GM19452 (cell line): ENCODE data around the gene BPIFB4.
"Not testable (repeated sequence)": the region's sequence is repeated elsewhere in the genome, so short reads cannot be mapped to it uniquely, and the experiment has no call there.

Experiments used
- ATAC-seq: cut with Tn5 transposase; IDR thresholded peaks from one replicate; pipeline ENCODE4 v1.9.1; 2021; ENCODE audit not compliant: unreplicated experiment

The BPIFB4 gene

GRCh38 chr20:33115501-33115900 lies 36.1 kb downstream of the BPIFB4 start:
- not testable (repeated sequence) for ATAC-seq

DNA sequence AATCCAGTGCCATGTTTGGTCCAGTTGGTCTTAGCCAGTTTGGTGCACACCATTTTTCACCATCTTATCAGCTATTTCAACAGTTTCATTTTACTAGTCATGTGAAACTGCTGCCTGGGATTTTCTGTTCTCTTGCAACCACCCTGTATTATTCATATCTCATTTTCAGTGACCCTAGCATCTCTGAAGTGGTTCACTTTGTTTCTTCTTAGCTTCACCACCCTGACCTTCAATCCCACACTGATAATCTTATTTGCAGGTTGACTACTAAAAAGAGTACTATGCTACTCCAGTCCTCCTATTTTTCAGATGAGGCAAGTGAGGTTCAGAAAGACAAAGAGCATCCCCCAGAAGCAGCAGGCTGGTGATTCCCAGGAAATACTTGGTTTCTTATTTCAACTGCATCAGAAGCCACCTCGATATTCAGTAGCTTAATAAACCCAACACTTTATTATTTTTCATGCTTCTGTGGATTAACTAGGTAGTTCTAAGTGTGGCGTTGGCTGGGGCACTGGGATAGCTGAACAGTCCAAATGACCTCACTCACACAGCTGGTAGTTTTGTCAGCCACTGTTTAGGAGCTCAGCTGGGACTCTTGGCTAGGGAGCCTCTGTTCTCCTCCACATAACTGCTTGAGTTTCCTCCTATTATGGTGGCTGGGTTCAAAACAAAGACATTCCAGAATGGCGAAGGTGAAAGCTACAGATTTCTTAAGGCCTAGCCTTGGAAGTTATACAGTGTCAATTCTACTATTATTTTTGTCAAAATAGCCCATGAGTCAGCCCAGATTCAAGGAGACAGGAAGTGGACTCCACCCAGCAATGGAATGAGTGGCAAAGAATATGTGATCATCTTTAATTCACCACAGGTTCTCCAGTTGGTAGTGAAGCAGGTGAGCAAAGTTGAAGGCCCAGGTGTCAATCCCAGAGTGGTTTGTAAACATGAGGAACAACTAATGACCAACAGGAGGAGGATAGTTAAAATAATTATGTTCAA lies 40.6 kb downstream of the BPIFB4 start:
- no peak for ATAC-seq

GRCh38 chr20:33120934-33121333 lies 41.5 kb downstream of the BPIFB4 start:
- no peak for ATAC-seq

- ATAC-seq: not testable (repeated sequence)
Observed at GRCh38 chr20:33122297-33122696, 42.9 kb downstream of the BPIFB4 start.

- no peak for ATAC-seq
Observed at GRCh38 chr20:33124261-33124660, 44.8 kb downstream of the BPIFB4 start.

DNA sequence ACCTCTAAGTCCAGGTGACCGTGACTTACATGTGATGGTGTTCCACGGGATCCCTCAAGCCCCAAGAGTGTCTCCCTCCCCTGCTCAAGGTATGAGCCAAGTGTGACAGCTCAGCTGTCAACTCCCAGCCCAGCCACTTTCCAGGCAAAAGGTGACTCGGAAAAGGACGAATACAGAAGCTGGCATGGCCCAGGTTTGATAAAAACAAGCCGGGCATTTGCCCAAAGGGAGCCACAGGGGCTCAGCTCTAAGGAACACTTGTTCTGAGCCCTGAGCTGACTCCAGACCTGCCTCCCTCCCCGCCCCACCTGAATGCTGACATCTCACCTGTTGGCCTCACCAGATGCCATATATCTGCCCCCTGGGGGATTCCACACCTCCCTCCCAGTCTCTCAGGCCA lies 45.6 kb downstream of the BPIFB4 start:
- no peak for ATAC-seq

DNA sequence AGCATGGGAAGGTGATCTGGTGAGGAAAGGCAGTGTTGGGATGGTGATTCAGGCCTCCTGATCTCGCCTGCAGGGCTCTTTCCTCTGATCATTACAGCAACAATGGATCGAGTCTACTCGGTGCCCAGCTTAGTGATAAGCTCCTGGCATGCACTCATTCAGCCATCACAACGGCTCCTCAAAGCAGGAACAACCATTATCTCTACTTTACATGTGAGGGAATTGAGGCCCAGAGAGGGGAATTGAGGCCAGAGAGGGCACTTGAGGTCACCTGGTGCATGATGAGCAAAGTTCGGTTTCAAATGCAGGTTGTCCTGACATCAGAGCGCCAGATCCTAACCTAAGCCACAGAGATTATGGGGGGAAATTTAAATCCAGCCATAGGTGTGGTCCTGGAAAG lies 46.5 kb downstream of the BPIFB4 start:
- ATAC-seq: no peak

DNA sequence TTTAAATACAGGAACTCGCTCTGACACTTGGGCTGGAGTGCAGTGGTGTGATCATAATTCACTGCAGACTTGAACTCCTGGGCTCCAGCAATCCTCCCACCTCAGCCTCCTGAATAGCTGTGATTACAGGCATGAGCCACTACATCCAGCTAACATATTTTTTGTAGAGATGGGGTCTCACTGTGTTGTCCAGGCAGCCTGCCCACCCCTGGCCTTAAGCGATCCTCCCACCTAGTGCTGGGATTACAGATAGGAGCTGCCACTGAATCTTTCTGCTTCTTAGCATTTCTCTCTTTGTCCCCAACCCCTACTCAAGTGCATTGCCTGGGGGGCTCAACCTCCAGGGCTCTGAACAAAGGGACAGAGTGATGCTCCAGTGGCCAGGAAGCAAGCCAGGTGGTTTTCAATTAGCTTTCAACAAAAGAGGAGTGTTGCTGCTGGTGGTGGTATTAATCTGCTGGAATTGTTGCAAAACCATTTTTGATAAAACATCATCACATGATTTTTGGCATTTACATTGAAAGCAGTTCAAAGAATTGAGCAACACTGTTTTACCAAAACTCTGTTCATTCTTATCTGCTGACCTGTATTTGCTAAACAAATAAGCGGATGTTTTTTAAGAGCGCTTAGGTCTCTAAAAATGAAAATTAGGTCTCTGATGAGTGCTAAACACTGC lies 48.1 kb downstream of the BPIFB4 start:
- ATAC-seq: no peak

GRCh38 chr20:33130568-33131061 lies 51.2 kb downstream of the BPIFB4 start:
- no peak for ATAC-seq

- ATAC-seq: no peak
Observed at GRCh38 chr20:33131949-33132473, 52.6 kb downstream of the BPIFB4 start.

DNA sequence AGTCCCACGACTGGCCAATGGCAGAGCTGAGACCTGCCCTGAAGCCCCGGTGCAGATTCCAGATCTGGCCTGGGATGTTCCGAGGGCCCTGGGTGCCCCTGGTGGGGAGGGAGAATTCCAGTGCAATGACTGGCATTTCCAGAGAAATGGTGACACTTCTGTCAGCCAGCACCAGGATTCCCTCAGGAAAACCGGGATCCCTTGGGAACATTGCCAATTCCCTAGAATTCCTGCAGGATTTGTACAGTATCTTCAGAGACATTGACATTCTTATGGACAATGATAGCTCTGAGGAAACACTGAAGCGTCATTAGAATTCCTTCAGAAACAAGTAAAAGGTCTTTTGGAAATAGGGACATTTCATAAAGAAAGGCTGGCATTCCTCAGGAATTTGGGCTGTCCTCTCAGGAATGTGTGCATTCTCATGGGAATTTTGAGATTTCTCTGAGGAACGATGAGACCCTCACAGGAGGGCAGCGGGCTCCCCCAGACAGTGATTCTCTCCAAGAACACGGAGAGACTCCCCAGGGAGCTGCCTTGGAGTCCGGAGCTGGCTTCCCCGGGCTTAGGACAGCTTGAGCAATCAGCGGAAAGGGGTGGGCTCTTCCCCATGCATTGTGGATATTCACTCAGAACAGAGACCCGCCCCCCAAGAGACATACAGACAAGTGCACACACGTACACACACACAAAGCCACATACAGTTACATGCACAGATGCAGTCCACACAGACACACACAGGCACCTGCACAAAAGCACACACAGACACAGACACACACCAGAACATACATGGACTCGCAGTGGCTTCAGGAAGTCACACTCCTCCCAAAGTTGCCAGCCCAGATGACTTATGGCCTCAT lies 53.3 kb downstream of the BPIFB4 start:
- no peak for ATAC-seq

- no peak for ATAC-seq
Observed at GRCh38 chr20:33133373-33133941, 54.0 kb downstream of the BPIFB4 start.

DNA sequence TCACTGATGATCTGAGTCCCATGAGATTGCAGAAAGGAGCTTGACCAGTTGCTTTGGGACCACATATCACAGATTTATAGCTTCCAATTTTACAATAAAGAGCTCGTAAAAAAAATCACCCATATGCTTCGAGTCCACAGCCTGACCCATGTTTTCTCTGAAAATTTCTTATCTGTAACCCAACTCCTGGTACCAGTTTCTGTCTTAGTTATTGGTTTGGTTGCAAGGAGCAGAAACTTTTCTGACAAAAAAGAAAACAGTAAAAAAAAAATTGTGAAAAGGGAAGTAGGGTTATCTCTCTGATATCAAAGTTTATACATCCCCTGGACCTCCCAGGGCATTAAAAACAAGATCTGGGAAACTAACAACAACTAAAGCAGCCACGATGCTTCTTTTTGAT lies 57.8 kb downstream of the BPIFB4 start:
- ATAC-seq: no peak

DNA sequence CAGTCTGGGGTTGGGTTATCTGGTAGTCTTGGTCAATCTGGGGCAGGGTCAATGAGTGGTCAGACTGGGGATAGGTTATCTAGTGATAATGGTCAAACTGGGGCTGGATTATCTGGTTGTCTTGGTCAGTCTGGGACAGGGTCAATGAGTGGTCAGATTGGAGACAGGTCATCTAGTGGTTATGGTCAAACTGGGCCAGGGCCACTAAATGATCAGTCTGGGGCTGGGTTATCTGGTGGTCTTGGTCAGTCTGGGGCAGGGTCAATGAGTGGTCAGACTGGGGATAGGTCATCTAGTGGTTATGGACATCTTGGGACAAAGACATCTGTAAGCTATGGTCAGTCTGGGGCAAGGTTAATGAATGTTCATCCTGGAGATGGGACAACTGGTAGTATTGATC lies 60.0 kb downstream of the BPIFB4 start:
- ATAC-seq: no peak

- ATAC-seq: no peak
Observed at GRCh38 chr20:33145521-33145920, 66.1 kb downstream of the BPIFB4 start.

GRCh38 chr20:33147299-33147698 lies 67.9 kb downstream of the BPIFB4 start:
- ATAC-seq: no peak

DNA sequence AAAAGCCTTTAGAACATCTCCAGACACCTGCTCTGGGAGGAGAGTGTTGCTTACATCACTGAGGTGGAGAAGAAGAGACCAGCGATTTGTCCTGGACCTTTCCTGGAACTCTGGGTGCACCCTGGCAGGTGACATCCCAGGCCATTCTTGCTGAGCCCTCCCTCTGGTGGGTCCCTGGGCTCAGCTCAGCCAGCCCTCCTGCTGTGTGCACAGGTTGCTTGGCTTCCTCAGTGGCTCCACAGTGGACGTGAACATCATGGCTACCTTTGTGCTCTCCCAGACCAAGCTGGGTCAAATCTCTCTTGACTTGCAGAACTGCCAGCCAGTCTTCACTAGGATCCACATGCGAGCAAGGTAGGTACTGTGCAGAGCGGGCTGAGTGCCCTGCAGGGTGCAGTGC lies 68.6 kb downstream of the BPIFB4 start:
- ATAC-seq: no peak

DNA sequence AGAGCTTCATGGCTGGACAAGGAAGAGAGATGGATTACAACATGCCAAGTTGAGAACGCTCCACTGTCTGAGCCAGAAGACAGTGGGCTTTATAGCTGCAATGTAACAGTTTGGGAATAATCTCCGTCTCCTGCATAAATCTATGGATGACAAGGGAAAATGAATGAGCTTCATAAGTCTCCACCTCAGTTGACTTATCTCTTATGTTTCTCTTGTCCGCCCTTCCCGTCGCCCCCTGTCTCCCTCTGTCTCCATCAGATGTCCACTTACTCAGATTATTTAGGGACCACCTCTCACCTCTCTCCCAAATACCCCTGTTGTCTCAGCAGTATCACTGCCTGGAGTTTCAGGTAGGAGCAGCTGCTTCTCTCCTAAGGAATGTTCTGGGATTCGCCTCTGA lies 74.8 kb downstream of the BPIFB4 start:
- no peak for ATAC-seq

DNA sequence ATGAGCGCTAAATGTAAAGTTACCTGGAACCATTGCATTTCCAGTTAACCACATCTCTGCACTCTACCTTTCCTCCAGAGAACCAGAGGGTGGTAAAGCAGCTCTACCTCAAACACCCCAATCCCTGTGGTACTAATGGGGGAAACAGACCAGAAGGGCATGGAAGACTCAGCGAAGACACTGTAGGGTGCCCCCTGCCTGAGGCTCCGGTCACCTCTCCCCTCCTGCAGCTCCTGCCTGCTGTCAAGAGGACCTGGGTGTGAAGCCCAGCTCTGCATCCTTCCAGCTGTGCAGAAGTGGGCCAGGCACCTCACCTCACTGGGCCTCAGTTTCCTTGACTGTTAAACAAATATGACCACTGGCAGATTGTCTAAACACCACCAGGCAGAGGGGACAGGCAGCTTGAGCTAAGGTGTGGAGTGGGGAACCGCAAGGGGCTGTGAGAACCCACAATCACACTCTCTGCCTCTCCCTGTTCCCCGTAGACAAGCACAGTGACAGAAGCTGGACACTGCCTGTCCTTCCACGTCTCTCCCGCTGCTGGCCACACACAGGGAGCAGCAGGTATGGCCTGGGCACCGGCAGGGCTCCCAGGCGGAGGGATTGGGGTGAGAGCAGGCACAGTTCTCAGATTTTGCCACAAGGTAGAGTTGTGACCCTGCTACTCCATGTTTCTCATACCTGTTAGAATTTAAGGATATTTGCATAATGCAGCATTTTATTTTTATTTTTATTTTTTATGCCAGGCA lies 79.4 kb downstream of the BPIFB4 start:
- no peak for ATAC-seq

DNA sequence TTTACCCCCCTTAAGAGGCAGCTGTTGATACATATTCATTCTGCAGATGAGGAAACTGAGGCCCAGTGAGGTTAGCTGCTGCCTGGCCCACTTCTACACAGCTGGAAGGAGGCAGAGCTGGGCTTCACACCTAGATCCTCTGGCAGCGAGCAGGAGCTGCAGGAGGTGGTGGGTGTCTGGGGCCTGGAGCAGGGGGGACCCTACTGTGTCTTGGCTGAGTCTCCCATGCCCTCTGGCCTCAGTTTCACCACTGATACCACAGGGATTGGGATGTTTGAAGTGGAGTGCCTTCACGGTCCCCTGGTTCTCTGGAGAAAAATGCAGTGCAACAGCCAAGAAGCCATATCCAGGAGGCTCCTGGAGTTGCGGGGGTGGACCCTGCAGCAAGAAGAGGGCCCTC lies 80.3 kb downstream of the BPIFB4 start:
- ATAC-seq: no peak
